ENCODE data around the gene SSH2.

The SSH2 gene

DNA sequence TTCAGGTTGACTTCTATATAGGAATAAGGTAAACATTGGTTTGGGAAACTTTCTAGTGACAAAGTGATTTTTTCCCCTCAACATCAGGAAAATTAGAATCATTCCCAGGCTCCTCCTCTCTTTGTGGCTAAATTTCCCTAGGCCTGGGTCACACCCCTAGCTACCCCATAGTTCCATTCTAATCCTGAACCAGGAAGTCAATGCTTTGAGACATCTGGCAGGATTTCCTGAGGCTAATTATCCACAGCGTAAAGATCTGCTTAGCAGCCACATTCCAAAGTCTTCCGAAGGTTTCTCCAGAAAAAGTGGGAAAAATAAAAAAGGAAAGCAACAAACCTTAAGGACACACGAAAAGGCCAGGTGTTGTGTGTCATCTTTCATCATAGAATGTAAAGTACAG is 247.0 kb downstream of the SSH2 start:
- H3K36me3 ChIP-seq (ENCODE audit: control insufficient read depth in 2 of 2, insufficient read depth in 1 of 2, low read length in 2 of 2): peaks cover 0 to 5% of the 10 kb centered on the region in 2 experiments; a peak in 1 of 3 replicates
- no peaks in the 10 kb centered on the region for H3K9me3 ChIP-seq (ENCODE audit: control insufficient read depth, insufficient read depth, low read depth, low read length)
- no peak overlapping the region for H3K27ac ChIP-seq (ENCODE audit: extremely low read depth, low read depth, low read length)
- peak; percentile 53; the same call in 1 of the 2 replicates for TF ChIP-seq IKZF3 (tag by site-specific recombination; IDR thresholded peaks at IDR 0.05)
- TF ChIP-seq ZNF19 (tag by site-specific recombination; IDR thresholded peaks at IDR 0.05; ENCODE audit: low read depth): no peak
- CTCF ChIA-PET: interaction anchor here (0.7 kb wide), 1 partner anchor 91 kb away, joined by 3 read pairs; the partner anchor contains the start of gene ANKRD13B
- H3K4me3 ChIP-seq (ENCODE audit: low read depth, low read length): no peak overlapping the region
- POLR2A ChIA-PET: interaction anchor here (0.6 to 1.0 kb wide), 2 partner anchors 115 to 247 kb away, joined by 3 to 4 read pairs; partner anchors contain the start of gene SSH2
- H3K4me1 ChIP-seq (ENCODE audit: control insufficient read depth, insufficient read depth, low read length): no peaks in the 10 kb centered on the region

DNA sequence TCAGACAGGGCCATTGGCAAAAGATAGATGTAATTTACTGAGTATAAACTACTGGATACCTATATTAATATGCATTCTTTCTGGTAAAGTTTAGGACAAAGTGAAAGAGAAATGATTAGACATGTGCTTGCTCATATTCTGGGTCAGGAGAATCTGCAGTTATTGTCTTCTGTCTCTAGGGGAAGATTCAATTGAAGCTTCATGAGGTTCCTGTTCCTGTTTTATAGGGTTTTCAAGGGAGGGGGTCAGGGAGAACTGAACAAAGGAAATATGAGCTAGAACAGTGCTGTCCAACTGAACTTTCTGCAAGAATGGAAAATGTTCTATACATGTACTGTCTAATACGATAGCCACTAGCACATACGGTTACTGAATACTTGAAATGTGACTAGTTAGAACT is 248.0 kb downstream of the SSH2 start:
- no peaks in the 10 kb centered on the region for H3K4me1 ChIP-seq (ENCODE audit: control insufficient read depth, insufficient read depth, low read length)
- ChIA-PET POLR2A (interaction anchor here (0.5 kb wide), 1 partner anchor 410 kb away, joined by 4 read pairs; no protein-coding TSS in a partner anchor), CTCF (interaction anchor here (1.0 to 1.4 kb wide), 2 partner anchors 10 to 249 kb away, joined by 4 read pairs; no protein-coding TSS in a partner anchor)
- TF ChIP-seq, protein P1, sequence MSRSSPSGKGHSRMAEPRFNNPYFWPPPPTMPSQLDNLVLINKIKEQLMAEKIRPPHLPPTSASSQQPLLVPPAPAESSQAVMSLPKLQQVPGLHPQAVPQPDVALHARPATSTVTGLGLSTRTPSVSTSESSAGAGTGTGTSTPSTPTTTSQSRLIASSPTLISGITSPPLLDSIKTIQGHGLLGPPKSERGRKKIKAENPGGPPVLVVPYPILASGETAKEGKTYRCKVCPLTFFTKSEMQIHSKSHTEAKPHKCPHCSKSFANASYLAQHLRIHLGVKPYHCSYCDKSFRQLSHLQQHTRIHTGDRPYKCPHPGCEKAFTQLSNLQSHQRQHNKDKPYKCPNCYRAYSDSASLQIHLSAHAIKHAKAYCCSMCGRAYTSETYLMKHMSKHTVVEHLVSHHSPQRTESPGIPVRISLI (tag by site-specific recombination; IDR thresholded peaks at IDR 0.05): no peak
- TF ChIP-seq SP3 (tag by site-specific recombination; IDR thresholded peaks at IDR 0.05): no peak
- no peak for TF ChIP-seq ZFP37 (tag by site-specific recombination; IDR thresholded peaks at IDR 0.05)
- TF ChIP-seq ZNF768 (tag by site-specific recombination; IDR thresholded peaks at IDR 0.05): no peak
- TF ChIP-seq ZNF48 (tag by site-specific recombination; IDR thresholded peaks at IDR 0.05): no peak
- TF ChIP-seq ZNF747 (tag by site-specific recombination; IDR thresholded peaks at IDR 0.05): no peak
- TF ChIP-seq ZNF658 (tag by site-specific recombination; IDR thresholded peaks at IDR 0.05): no peak
- no peak for TF ChIP-seq SALL2 (tag by site-specific recombination; IDR thresholded peaks at IDR 0.05; ENCODE audit: borderline replicate concordance)
- no peak for TF ChIP-seq ZNF140 (tag by site-specific recombination; IDR thresholded peaks at IDR 0.05)
- TF ChIP-seq, protein P2, sequence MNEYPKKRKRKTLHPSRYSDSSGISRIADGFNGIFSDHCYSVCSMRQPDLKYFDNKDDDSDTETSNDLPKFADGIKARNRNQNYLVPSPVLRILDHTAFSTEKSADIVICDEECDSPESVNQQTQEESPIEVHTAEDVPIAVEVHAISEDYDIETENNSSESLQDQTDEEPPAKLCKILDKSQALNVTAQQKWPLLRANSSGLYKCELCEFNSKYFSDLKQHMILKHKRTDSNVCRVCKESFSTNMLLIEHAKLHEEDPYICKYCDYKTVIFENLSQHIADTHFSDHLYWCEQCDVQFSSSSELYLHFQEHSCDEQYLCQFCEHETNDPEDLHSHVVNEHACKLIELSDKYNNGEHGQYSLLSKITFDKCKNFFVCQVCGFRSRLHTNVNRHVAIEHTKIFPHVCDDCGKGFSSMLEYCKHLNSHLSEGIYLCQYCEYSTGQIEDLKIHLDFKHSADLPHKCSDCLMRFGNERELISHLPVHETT (tag by site-specific recombination; IDR thresholded peaks at IDR 0.05): no peak
- TF ChIP-seq ZNF670 (tag by site-specific recombination; IDR thresholded peaks at IDR 0.05; ENCODE audit: low read depth): no peak
- TF ChIP-seq ZNF341 (tag by site-specific recombination; IDR thresholded peaks at IDR 0.05; ENCODE audit: low read depth): no peak
- no peak overlapping the region for H3K4me3 ChIP-seq (ENCODE audit: low read depth, low read length)
- H3K27ac ChIP-seq (ENCODE audit: extremely low read depth, low read depth, low read length): no peak overlapping the region
- H3K36me3 ChIP-seq (ENCODE audit: control insufficient read depth in 2 of 2, insufficient read depth in 1 of 2, low read length in 2 of 2): peaks cover 4 to 5% of the 10 kb centered on the region in 2 experiments; a peak in 2 of 3 replicates
- no peaks in the 10 kb centered on the region for H3K9me3 ChIP-seq (ENCODE audit: control insufficient read depth, insufficient read depth, low read depth, low read length)

DNA sequence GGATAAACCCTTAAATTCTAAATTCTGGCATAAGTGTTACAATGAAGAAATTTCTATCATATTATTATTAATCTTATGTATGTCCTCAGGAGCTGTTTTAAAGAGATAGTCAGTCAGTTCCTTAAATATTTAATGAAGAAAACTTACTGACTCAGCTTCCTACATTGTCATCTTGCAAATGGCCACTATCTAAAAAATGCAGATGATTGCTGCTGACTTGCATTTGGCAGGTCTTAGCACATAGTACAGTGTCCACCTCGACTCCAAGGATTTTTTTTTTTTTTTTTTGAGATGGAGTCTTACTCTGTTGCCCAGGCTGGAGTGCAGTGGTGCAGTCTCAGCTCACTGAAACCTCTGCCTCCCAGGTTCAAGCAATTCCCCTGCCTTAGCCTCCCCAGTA is 252.2 kb downstream of the SSH2 start:
- Histone ChIP-seq H3K27ac (ENCODE audit: extremely low read depth, low read depth, low read length) (no peak overlapping the region), H3K9me3 (ENCODE audit: control insufficient read depth, insufficient read depth, low read depth, low read length) (no peaks in the 10 kb centered on the region), H3K4me1 (ENCODE audit: control insufficient read depth, insufficient read depth, low read length) (no peaks in the 10 kb centered on the region; the same call in 1 of the 2 replicates), H3K36me3 (ENCODE audit: control insufficient read depth in 2 of 2, insufficient read depth in 1 of 2, low read length in 2 of 2) (peaks cover 0 to 4% of the 10 kb centered on the region in 2 experiments; a peak in 2 of 3 replicates), H3K4me3 (ENCODE audit: low read depth, low read length) (no peak overlapping the region)
- CTCF ChIA-PET: interaction anchor here (0.5 to 1.5 kb wide), 3 partner anchors 37 to 47 kb away, joined by 3 to 5 read pairs (median 3); no protein-coding TSS in a partner anchor
- POLR2A ChIA-PET: interaction anchor here (0.7 kb wide), 1 partner anchor 69 kb away, joined by 3 read pairs; no protein-coding TSS in a partner anchor
- TF ChIP-seq ZNF585B (tag by site-specific recombination; IDR thresholded peaks at IDR 0.05): no peak

DNA sequence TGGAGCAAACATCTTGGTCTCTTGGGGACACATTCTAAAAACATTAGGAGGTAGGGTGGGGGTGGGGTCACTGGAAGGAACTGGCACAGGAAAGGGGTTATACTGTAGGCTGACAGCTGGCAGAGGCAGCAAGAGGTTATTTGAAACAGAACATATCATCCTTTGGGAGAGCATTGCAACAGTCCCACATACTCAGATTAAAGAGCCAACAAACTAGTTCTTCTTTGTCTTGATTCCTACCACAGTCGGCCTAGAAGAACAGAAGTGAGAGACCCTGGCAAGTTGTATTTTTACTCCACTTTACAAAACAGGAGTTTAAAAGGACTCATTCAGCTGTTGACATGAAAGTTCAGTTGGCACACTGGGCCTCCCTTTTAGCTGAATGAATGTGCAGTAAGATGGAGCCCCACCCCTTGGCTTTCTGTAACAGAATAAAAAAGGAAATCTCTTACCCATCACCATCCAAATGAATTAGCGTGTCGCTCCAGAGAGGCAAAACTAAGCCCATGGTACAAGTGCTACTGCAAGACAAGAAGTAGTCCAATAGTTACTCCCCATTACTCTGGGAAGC is 252.7 kb downstream of the SSH2 start:
- no peak overlapping the region for H3K27ac ChIP-seq (ENCODE audit: extremely low read depth, low read depth, low read length)
- ChIA-PET POLR2A (interaction anchor here (0.7 kb wide), 1 partner anchor 69 kb away, joined by 3 read pairs; no protein-coding TSS in a partner anchor), CTCF (interaction anchor here (0.5 to 1.5 kb wide), 3 partner anchors 37 to 47 kb away, joined by 3 to 5 read pairs (median 3); no protein-coding TSS in a partner anchor)
- peaks cover 0 to 4% of the 10 kb centered on the region in 2 experiments; a peak in 2 of 3 replicates for H3K36me3 ChIP-seq (ENCODE audit: control insufficient read depth in 2 of 2, insufficient read depth in 1 of 2, low read length in 2 of 2)
- H3K4me1 ChIP-seq (ENCODE audit: control insufficient read depth, insufficient read depth, low read length): no peaks in the 10 kb centered on the region; the same call in 1 of the 2 replicates
- no peaks in the 10 kb centered on the region for H3K9me3 ChIP-seq (ENCODE audit: control insufficient read depth, insufficient read depth, low read depth, low read length)
- no peak overlapping the region for H3K4me3 ChIP-seq (ENCODE audit: low read depth, low read length)
- TF ChIP-seq ZNF76 (tag by site-specific recombination; IDR thresholded peaks at IDR 0.05; ENCODE audit: borderline replicate concordance, low read depth) (no peak), ZNF585B (tag by site-specific recombination; IDR thresholded peaks at IDR 0.05) (no peak), KLF7 (tag by site-specific recombination; IDR thresholded peaks at IDR 0.05; ENCODE audit: borderline replicate concordance) (no peak), ZNF138 (tag by site-specific recombination; IDR thresholded peaks at IDR 0.05; ENCODE audit: borderline replicate concordance) (no peak), REPIN1 (tag by site-specific recombination; IDR thresholded peaks at IDR 0.05; ENCODE audit: low read depth) (no peak), ZNF221 (tag by site-specific recombination; IDR thresholded peaks at IDR 0.05; ENCODE audit: borderline replicate concordance) (no peak)
- TF ChIP-seq, protein P3, sequence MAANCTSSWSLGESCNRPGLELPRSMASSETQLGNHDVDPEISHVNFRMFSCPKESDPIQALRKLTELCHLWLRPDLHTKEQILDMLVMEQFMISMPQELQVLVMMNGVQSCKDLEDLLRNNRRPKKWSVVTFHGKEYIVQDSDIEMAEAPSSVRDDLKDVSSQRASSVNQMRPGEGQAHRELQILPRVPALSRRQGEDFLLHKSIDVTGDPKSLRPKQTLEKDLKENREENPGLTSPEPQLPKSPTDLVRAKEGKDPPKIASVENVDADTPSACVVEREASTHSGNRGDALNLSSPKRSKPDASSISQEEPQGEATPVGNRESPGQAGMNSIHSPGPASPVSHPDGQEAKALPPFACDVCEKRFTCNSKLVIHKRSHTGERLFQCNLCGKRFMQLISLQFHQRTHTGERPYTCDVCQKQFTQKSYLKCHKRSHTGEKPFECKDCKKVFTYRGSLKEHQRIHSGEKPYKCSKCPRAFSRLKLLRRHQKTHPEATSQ (tag by site-specific recombination; IDR thresholded peaks at IDR 0.05): no peak
- TF ChIP-seq, protein P4, sequence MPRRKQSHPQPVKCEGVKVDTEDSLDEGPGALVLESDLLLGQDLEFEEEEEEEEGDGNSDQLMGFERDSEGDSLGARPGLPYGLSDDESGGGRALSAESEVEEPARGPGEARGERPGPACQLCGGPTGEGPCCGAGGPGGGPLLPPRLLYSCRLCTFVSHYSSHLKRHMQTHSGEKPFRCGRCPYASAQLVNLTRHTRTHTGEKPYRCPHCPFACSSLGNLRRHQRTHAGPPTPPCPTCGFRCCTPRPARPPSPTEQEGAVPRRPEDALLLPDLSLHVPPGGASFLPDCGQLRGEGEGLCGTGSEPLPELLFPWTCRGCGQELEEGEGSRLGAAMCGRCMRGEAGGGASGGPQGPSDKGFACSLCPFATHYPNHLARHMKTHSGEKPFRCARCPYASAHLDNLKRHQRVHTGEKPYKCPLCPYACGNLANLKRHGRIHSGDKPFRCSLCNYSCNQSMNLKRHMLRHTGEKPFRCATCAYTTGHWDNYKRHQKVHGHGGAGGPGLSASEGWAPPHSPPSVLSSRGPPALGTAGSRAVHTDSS (tag by site-specific recombination; IDR thresholded peaks at IDR 0.05): no peak

All from HEK293 (cell line).